GM13976 (cell line): Measurements from ENCODE around the gene MLIP.

Source experiments
- DNase-seq: peaks from one replicate; pipeline ENCODE4 v3.0.0; 2012; ENCODE audit warnings: low spot score
- CTCF ChIP-seq: IDR thresholded peaks from 2 replicates; pipeline ENCODE4 v1.5.1; 2012; ENCODE audit warnings: borderline replicate concordance, mild to moderate bottlenecking; ENCODE audit not compliant: insufficient read depth; ENCODE audit errors: extremely low read depth, missing control alignments, control extremely low read depth
- in situ Hi-C: fragments of 300-500 bp; cut with MboI; formaldehyde crosslinking; loops from one replicate; pipeline ENCODE4 v1.12.0; 2022; ENCODE audit warnings: low sequenced_read_pairs, mixed read lengths, inconsistent platforms; ENCODE audit not compliant: unreplicated experiment

The MLIP gene

GRCh38 chr6:54188846-54189245 lies 77.6 kb downstream of the MLIP start:
- no peak for DNase-seq
- no peak for TF ChIP-seq CTCF
- in situ Hi-C loops: no loop called here

GRCh38 chr6:54191461-54191860 lies 80.2 kb downstream of the MLIP start:
- no peak for DNase-seq
- no peak for TF ChIP-seq CTCF
- in situ Hi-C loops: no loop called here

GRCh38 chr6:54192993-54193392 lies 81.8 kb downstream of the MLIP start:
- DNase-seq: no peak
- TF ChIP-seq CTCF: no peak
- in situ Hi-C loops: no loop called here

GRCh38 chr6:54193560-54193959 lies 82.3 kb downstream of the MLIP start:
- in situ Hi-C loops: no loop called here
- no peak for TF ChIP-seq CTCF
- DNase-seq: no peak

- in situ Hi-C loops: no loop called here
- no peak for DNase-seq
- no peak for TF ChIP-seq CTCF
Measured at GRCh38 chr6:54194067-54194466, 82.8 kb downstream of the MLIP start.

GRCh38 chr6:54195637-54196036 lies 84.4 kb downstream of the MLIP start:
- no peak for TF ChIP-seq CTCF
- no peak for DNase-seq
- in situ Hi-C loops: no loop called here

- TF ChIP-seq CTCF: no peak
- DNase-seq: no peak
- in situ Hi-C loops: no loop called here
Measured at GRCh38 chr6:54196905-54197304, 85.7 kb downstream of the MLIP start.
